COLO668 (cell line): ENCODE measurements around the gene UFM1.
"Not testable (repeated sequence)": the region's sequence is repeated elsewhere in the genome, so short reads cannot be mapped to it uniquely, and the experiment has no call there.

Experiments
- DNase-seq: peaks from one replicate; lab custom pipeline; 2025; ENCODE audit not compliant: unreplicated experiment; lab: John Stamatoyannopoulos, UW

The UFM1 gene

GRCh38 chr13:38363746-38364145, 14.1 kb downstream of the UFM1 start:
- DNase-seq: not testable (repeated sequence)

GRCh38 chr13:38365661-38366060, 16.0 kb downstream of the UFM1 start:
- no peak for DNase-seq

GRCh38 chr13:38366954-38367645, 17.4 kb downstream of the UFM1 start:
- no peak for DNase-seq

GRCh38 chr13:38369058-38369457, 19.4 kb downstream of the UFM1 start:
- no peak for DNase-seq

- DNase-seq: not testable (repeated sequence)
These were observed 20.4 kb downstream of the UFM1 start for GRCh38 chr13:38370096-38370495.

- DNase-seq: no peak
These were observed 23.3 kb downstream of the UFM1 start for GRCh38 chr13:38372820-38373383.

- DNase-seq: no peak
These were observed 26.9 kb downstream of the UFM1 start for GRCh38 chr13:38376546-38376945.

GRCh38 chr13:38381890-38382289, 32.2 kb downstream of the UFM1 start:
- DNase-seq: no peak

- DNase-seq: no peak
These were observed 33.3 kb downstream of the UFM1 start for GRCh38 chr13:38382946-38383345.

GRCh38 chr13:38384171-38384570, 34.5 kb downstream of the UFM1 start:
- no peak for DNase-seq

GRCh38 chr13:38385153-38385891, 35.7 kb downstream of the UFM1 start:
- no peak for DNase-seq

GRCh38 chr13:38386421-38386820, 36.8 kb downstream of the UFM1 start:
- DNase-seq: no peak

GRCh38 chr13:38391341-38391740, 41.7 kb downstream of the UFM1 start:
- no peak for DNase-seq

GRCh38 chr13:38394777-38395496, 45.3 kb downstream of the UFM1 start:
- DNase-seq: no peak

- DNase-seq: no peak
These were observed 45.8 kb downstream of the UFM1 start for GRCh38 chr13:38395497-38395788.

- DNase-seq: no peak
These were observed 49.3 kb downstream of the UFM1 start for GRCh38 chr13:38398711-38399493.

GRCh38 chr13:38399535-38399934, 49.9 kb downstream of the UFM1 start:
- DNase-seq: no peak

- DNase-seq: no peak
These were observed 51.6 kb downstream of the UFM1 start for GRCh38 chr13:38401276-38401675.

GRCh38 chr13:38405216-38405615, 55.6 kb downstream of the UFM1 start:
- DNase-seq: no peak

GRCh38 chr13:38409771-38410170, 60.1 kb downstream of the UFM1 start:
- DNase-seq: no peak

- no peak for DNase-seq
These were observed 62.6 kb downstream of the UFM1 start for GRCh38 chr13:38412266-38412665.
